Natural killer cell (primary cell): ENCODE results near the gene RAB27B. TPM values are rescaled to one million over a fixed set of nuclear protein-coding genes. Genes with fewer than 3 reads are reported as not detected.

ENCODE experiments used
- ATAC-seq, 3 donors: fragments of 150-1000 bp in 2 of 3; fragments of 200-7000 bp in 1 of 3; cut with Tn5 transposase; 1 replicate in 1 of 3; 2 replicates in 2 of 3; pipeline ENCODE4 v1.10.0; 2021; ENCODE audit warnings: mild to moderate bottlenecking in 2 of 3, moderate library complexity in 2 of 3
- DNase-seq, 2 donors: peaks; one replicate each; pipeline versions ENCODE4 v3.0.0 to v3.0.0-alpha.2; 2013 to 2021; ENCODE audit warnings: mixed read lengths in 1 of 2
- H3K27ac ChIP-seq: one replicate; pipeline ENCODE4 v1.5.1; 2013; ENCODE audit warnings: mild to moderate bottlenecking, low read length
- H3K27me3 ChIP-seq: one replicate; pipeline ENCODE4 v1.6.1; 2013; ENCODE audit warnings: low read length; ENCODE audit not compliant: control insufficient read depth, insufficient read depth
- H3K36me3 ChIP-seq: one replicate; pipeline ENCODE4 v1.6.1; 2013; ENCODE audit warnings: low read length; ENCODE audit not compliant: control insufficient read depth, insufficient read depth
- H3K4me1 ChIP-seq: one replicate; pipeline ENCODE4 v1.6.1; 2013; ENCODE audit warnings: low read length; ENCODE audit not compliant: control insufficient read depth, insufficient read depth
- H3K4me3 ChIP-seq: one replicate; pipeline ENCODE4 v1.5.1; 2013; ENCODE audit warnings: low read length
- H3K9me3 ChIP-seq: one replicate; pipeline ENCODE4 v1.6.1; 2013; ENCODE audit warnings: low read length; ENCODE audit not compliant: control insufficient read depth, insufficient read depth
- H3K27ac Mint-ChIP-seq, 2 donors: one replicate each; pipeline ENCODE4 v1.8.0; 2022; ENCODE audit warnings: mild to moderate bottlenecking in 2 of 2, mixed read lengths in 2 of 2, moderate library complexity in 1 of 2
- H3K27me3 Mint-ChIP-seq, 2 donors: one replicate each; pipeline ENCODE4 v1.8.0; 2022; ENCODE audit warnings: low read depth in 2 of 2, mixed read lengths in 2 of 2
- H3K36me3 Mint-ChIP-seq: one replicate; pipeline ENCODE4 v1.8.0; 2022; ENCODE audit warnings: mixed read lengths
- H3K4me1 Mint-ChIP-seq, 2 donors: one replicate each; pipeline ENCODE4 v1.8.0; 2022; ENCODE audit warnings: mixed read lengths in 2 of 2
- H3K4me3 Mint-ChIP-seq: one replicate; pipeline ENCODE4 v1.8.0; 2022; ENCODE audit warnings: mild to moderate bottlenecking, moderate library complexity, mixed read lengths
- H3K9me3 Mint-ChIP-seq, 2 donors: one replicate each; pipeline ENCODE4 v1.8.0; 2022; ENCODE audit warnings: mixed read lengths in 2 of 2
- CTCF ChIP-seq: fragments of 200-600 bp; IDR thresholded peaks from one replicate; pipeline ENCODE4 v1.8.0; 2022; ENCODE audit warnings: antibody characterized with exemption
- whole genome bisulfite sequencing: methylation state at CpG from one replicate; pipeline ENCODE4 v1.1.7; 2013; ENCODE audit warnings: missing lambda C conversion rate; ENCODE audit not compliant: insufficient coverage; 5-methylcytosine and 5-hydroxymethylcytosine counted together
- intact Hi-C: fragments of 100-400 bp; cut with micrococcal nuclease; formaldehyde crosslinking; loops from one replicate; pipeline ENCODE4 v1.14.2; 2022
- total RNA-seq, 4 donors: library from RNA; stranded (reverse); fragments of 120-200 nt in 1 of 4; gene quantifications; one replicate each; pipeline versions ENCODE4 v1.2.3 to v1.2.4, GENCODE V29; 2013 to 2022

The RAB27B gene
- total RNA-seq, 3 donors from 2014 or later (not counting 1 experiment from before 2014, with no cell fraction given), result 23.0 to 25.7 (median 24.0) TPM

GRCh38 chr18:54790109-54790508 lies 38.2 kb upstream of the RAB27B start:
- H3K27ac Mint-ChIP-seq, result no peak overlapping the region
- no peaks in the 10 kb centered on the region for H3K27me3 ChIP-seq
- peaks cover 0 to 2% of the 10 kb centered on the region in 2 donors for H3K27me3 Mint-ChIP-seq
- no peaks in the 10 kb centered on the region for H3K4me1 Mint-ChIP-seq
- ATAC-seq (no peak), DNase-seq (no peak)
- no peak for TF ChIP-seq CTCF
- no peak overlapping the region for H3K4me3 Mint-ChIP-seq
- no peak overlapping the region for H3K27ac ChIP-seq
- H3K9me3 Mint-ChIP-seq, result no peaks in the 10 kb centered on the region
- WGBS, result no CpG with 5 or more reads among the region's 1 CpG
- no peaks in the 10 kb centered on the region for H3K4me1 ChIP-seq
- no peaks in the 10 kb centered on the region for H3K36me3 ChIP-seq
- intact Hi-C loops, result no loop called here
- H3K36me3 Mint-ChIP-seq, result no peaks in the 10 kb centered on the region
- no peak overlapping the region for H3K4me3 ChIP-seq
- H3K9me3 ChIP-seq, result no peaks in the 10 kb centered on the region

GRCh38 chr18:54791657-54792056 lies 36.6 kb upstream of the RAB27B start:
- intact Hi-C loops, result no loop called here
- ATAC-seq (no peak), DNase-seq (no peak)
- H3K4me3 ChIP-seq, result no peak overlapping the region
- no peak overlapping the region for H3K27ac ChIP-seq
- no peaks in the 10 kb centered on the region for H3K36me3 Mint-ChIP-seq
- H3K9me3 ChIP-seq, result no peaks in the 10 kb centered on the region
- 94% methylated on average over 12 of the region's 12 CpGs for WGBS
- H3K4me3 Mint-ChIP-seq, result no peak overlapping the region
- no peaks in the 10 kb centered on the region for H3K27me3 Mint-ChIP-seq
- H3K4me1 Mint-ChIP-seq, result no peaks in the 10 kb centered on the region
- H3K27ac Mint-ChIP-seq, result no peak overlapping the region
- no peaks in the 10 kb centered on the region for H3K9me3 Mint-ChIP-seq
- H3K4me1 ChIP-seq, result no peaks in the 10 kb centered on the region
- no peaks in the 10 kb centered on the region for H3K27me3 ChIP-seq
- H3K36me3 ChIP-seq, result no peaks in the 10 kb centered on the region
- TF ChIP-seq CTCF, result no peak

- H3K27me3 ChIP-seq, result no peaks in the 10 kb centered on the region
- 97% methylated on average over 9 of the region's 9 CpGs for WGBS
- Mint-ChIP-seq H3K27ac (no peak overlapping the region), H3K27me3 (no peaks in the 10 kb centered on the region), H3K36me3 (no peaks in the 10 kb centered on the region), H3K4me1 (no peaks in the 10 kb centered on the region), H3K4me3 (no peak overlapping the region), H3K9me3 (no peaks in the 10 kb centered on the region)
- ATAC-seq (no peak), DNase-seq (no peak)
- H3K9me3 ChIP-seq, result no peaks in the 10 kb centered on the region
- H3K36me3 ChIP-seq, result no peaks in the 10 kb centered on the region
- H3K4me3 ChIP-seq, result no peak overlapping the region
- TF ChIP-seq CTCF, result no peak
- no peaks in the 10 kb centered on the region for H3K4me1 ChIP-seq
- H3K27ac ChIP-seq, result no peak overlapping the region
- intact Hi-C loops, result no loop called here
These were observed 36.2 kb upstream of the RAB27B start for GRCh38 chr18:54792079-54792478.

- no peaks in the 10 kb centered on the region for H3K27me3 ChIP-seq
- WGBS, result 100% methylated on average over 1 of the region's 1 CpG
- ATAC-seq, result no peak
- no peak for DNase-seq
- no peaks in the 10 kb centered on the region for H3K27me3 Mint-ChIP-seq
- intact Hi-C loops, result no loop called here
- no peaks in the 10 kb centered on the region for H3K9me3 Mint-ChIP-seq
- no peaks in the 10 kb centered on the region for H3K4me1 ChIP-seq
- no peak overlapping the region for H3K4me3 Mint-ChIP-seq
- H3K9me3 ChIP-seq, result no peaks in the 10 kb centered on the region
- H3K4me1 Mint-ChIP-seq, result no peaks in the 10 kb centered on the region
- H3K27ac ChIP-seq, result no peak overlapping the region
- no peak overlapping the region for H3K4me3 ChIP-seq
- no peak overlapping the region for H3K27ac Mint-ChIP-seq
- no peaks in the 10 kb centered on the region for H3K36me3 Mint-ChIP-seq
- TF ChIP-seq CTCF, result no peak
- no peaks in the 10 kb centered on the region for H3K36me3 ChIP-seq
These were observed 33.5 kb upstream of the RAB27B start for GRCh38 chr18:54794823-54795222.
